K562 (cell line): ENCODE data around the gene TMEM128. TPM values are rescaled to one million over a fixed set of nuclear protein-coding genes. Genes with fewer than 3 reads are reported as not detected.
A peak's percentile ranks its signal among the peaks of the same experiment; 100 is the strongest.

ENCODE experiments used
- ATF2 ChIP-seq: sonication (generic); formaldehyde crosslinking; IDR thresholded peaks from 2 replicates; pipeline ENCODE4 v1.8.1; 2022; ENCODE audit warnings: missing genetic modification reagents
- E2F3 ChIP-seq: fragments of 250-450 bp; sonication (Bioruptor Pico); IDR thresholded peaks from 2 replicates; pipeline ENCODE4 v1.4.0; 2020; ENCODE audit warnings: mild to moderate bottlenecking
- EWSR1 ChIP-seq: fragments of 450-650 bp; IDR thresholded peaks from 2 replicates; pipeline ENCODE4 v1.6.1; 2018; ENCODE audit warnings: borderline replicate concordance, mild to moderate bottlenecking, low read depth, moderate library complexity; ENCODE audit not compliant: partially characterized antibody
- HES1 ChIP-seq: fragments of 450-650 bp; IDR thresholded peaks from 2 replicates; pipeline ENCODE4 v1.6.1; 2016; ENCODE audit warnings: low read depth, mild to moderate bottlenecking, moderate library complexity
- HNRNPLL ChIP-seq: fragments of 200-400 bp; formaldehyde crosslinking; IDR thresholded peaks from 2 replicates; pipeline ENCODE4 v1.6.1; 2017; ENCODE audit warnings: low read length, low read depth, mild to moderate bottlenecking; ENCODE audit not compliant: poor library complexity, severe bottlenecking
- MAFG ChIP-seq: fragments of 450-650 bp; conservative IDR thresholded peaks from 2 replicates; pipeline ENCODE4 v1.6.1; 2016; ENCODE audit warnings: missing genetic modification characterization, missing compliant biosample characterization
- NFE2 ChIP-seq: IDR thresholded peaks from 2 replicates; pipeline ENCODE4 v1.6.1; 2014; ENCODE audit warnings: antibody characterized with exemption, low read depth
- NFYB ChIP-seq: IDR thresholded peaks from 2 replicates; pipeline ENCODE4 v1.6.1; 2011; ENCODE audit warnings: mild to moderate bottlenecking, moderate library complexity; ENCODE audit not compliant: insufficient read length; ENCODE audit errors: extremely low read depth
- ZBTB5 ChIP-seq: fragments of 450-650 bp; IDR thresholded peaks from 2 replicates; pipeline ENCODE4 v1.6.1; 2017; ENCODE audit warnings: antibody characterized with exemption
- ZNF253 ChIP-seq: fragments of 250-450 bp; sonication (Bioruptor Pico); conservative IDR thresholded peaks from 2 replicates; pipeline ENCODE4 v1.6.1; 2021; ENCODE audit warnings: mild to moderate bottlenecking
- ZNF354B ChIP-seq: fragments of 250-450 bp; sonication (Bioruptor Pico); IDR thresholded peaks from 2 replicates; pipeline ENCODE4 v1.4.0; 2020
- ZNF668 ChIP-seq: fragments of 250-450 bp; sonication (Bioruptor Pico); IDR thresholded peaks from 2 replicates; pipeline ENCODE4 v1.8.0; 2022; ENCODE audit warnings: mild to moderate bottlenecking, inconsistent platforms
- ZNF695 ChIP-seq: fragments of 450-650 bp; formaldehyde crosslinking; IDR thresholded peaks from 2 replicates; pipeline ENCODE4 v1.4.0; 2020; ENCODE audit warnings: mild to moderate bottlenecking, moderate library complexity
- polyA plus RNA-seq, 8 experiments: library from polyadenylated mRNA; depleted of rRNA in 4 of 8; stranded (reverse) in 5 of 8; unstranded in 3 of 8; fragments of >200 nt; fragmentation: Nextera tagmentation in 2 of 8; fragmentation: Illumina TruSeq in 1 of 8; extraction: Ambion mirVana in 2 of 8; extraction: Trizol in 1 of 8; gene quantifications; 2 replicates each; pipeline versions ENCODE4 v1.2.1 to v1.2.3, GENCODE V29; 2011 to 2014; ENCODE audit warnings: inconsistent platforms in 1 of 8, missing spikeins in 1 of 8
- total RNA-seq, 7 experiments: library from RNA; depleted of rRNA in 6 of 7; stranded (reverse); fragments of >200 nt in 6 of 7; fragmentation: Illumina TruSeq in 2 of 7; extraction: Trizol in 2 of 7; gene quantifications; 2 replicates each; pipeline versions ENCODE4 v1.2.1 to v1.2.3, GENCODE V29; 2011 to 2021; ENCODE audit warnings: low replicate concordance in 1 of 7
- TF ChIP-seq, protein P1 (sequence below): sonication (generic); formaldehyde crosslinking; IDR thresholded peaks from 2 replicates; pipeline ENCODE4 v1.8.0; 2022; ENCODE audit warnings: mild to moderate bottlenecking, missing genetic modification reagents
- TF ChIP-seq, protein P2 (sequence below): fragments of 250-450 bp; sonication (Bioruptor Pico); IDR thresholded peaks from 2 replicates; pipeline ENCODE4 v1.9.0; 2021; ENCODE audit warnings: mild to moderate bottlenecking, inconsistent platforms
- TF ChIP-seq, protein P3 (sequence below): sonication (generic); formaldehyde crosslinking; IDR thresholded peaks from 2 replicates; pipeline ENCODE4 v1.4.0; 2020; ENCODE audit warnings: mild to moderate bottlenecking, missing genetic modification reagents

TMEM128 gene
- total and polyA plus RNA-seq, 9 of the 15 experiments (the other 6 are each of a cell fraction or from before 2014, with no cell fraction given), result 9.1 to 40.0 (median 14.3) TPM

- TF ChIP-seq EWSR1, result no peak
- no peak for TF ChIP-seq HES1
- TF ChIP-seq ZNF253 (CRISPR knock-in tag), result no peak
- no peak for TF ChIP-seq ATF2 (CRISPR knock-in tag)
- TF ChIP-seq NFYB, result no peak
- no peak for TF ChIP-seq ZBTB5
- no peak for TF ChIP-seq NFE2
- TF ChIP-seq HNRNPLL, result peak; percentile 61
- TF ChIP-seq ZNF354B, result no peak
- no peak for TF ChIP-seq MAFG (tag)
- no peak for TF ChIP-seq E2F3 (CRISPR knock-in tag)
- TF ChIP-seq, protein P1, sequence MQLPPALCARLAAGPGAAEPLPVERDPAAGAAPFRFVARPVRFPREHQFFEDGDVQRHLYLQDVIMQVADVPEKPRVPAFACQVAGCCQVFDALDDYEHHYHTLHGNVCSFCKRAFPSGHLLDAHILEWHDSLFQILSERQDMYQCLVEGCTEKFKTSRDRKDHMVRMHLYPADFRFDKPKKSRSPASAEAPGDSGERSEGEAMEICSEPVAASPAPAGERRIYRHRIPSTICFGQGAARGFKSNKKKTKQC (CRISPR knock-in tag), result no peak
- TF ChIP-seq, protein P2, sequence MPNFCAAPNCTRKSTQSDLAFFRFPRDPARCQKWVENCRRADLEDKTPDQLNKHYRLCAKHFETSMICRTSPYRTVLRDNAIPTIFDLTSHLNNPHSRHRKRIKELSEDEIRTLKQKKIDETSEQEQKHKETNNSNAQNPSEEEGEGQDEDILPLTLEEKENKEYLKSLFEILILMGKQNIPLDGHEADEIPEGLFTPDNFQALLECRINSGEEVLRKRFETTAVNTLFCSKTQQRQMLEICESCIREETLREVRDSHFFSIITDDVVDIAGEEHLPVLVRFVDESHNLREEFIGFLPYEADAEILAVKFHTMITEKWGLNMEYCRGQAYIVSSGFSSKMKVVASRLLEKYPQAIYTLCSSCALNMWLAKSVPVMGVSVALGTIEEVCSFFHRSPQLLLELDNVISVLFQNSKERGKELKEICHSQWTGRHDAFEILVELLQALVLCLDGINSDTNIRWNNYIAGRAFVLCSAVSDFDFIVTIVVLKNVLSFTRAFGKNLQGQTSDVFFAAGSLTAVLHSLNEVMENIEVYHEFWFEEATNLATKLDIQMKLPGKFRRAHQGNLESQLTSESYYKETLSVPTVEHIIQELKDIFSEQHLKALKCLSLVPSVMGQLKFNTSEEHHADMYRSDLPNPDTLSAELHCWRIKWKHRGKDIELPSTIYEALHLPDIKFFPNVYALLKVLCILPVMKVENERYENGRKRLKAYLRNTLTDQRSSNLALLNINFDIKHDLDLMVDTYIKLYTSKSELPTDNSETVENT (CRISPR knock-in tag), result no peak
- no peak for TF ChIP-seq ZNF668 (CRISPR knock-in tag)
- no peak for TF ChIP-seq ZNF695 (CRISPR knock-in tag)
- TF ChIP-seq, protein P3, sequence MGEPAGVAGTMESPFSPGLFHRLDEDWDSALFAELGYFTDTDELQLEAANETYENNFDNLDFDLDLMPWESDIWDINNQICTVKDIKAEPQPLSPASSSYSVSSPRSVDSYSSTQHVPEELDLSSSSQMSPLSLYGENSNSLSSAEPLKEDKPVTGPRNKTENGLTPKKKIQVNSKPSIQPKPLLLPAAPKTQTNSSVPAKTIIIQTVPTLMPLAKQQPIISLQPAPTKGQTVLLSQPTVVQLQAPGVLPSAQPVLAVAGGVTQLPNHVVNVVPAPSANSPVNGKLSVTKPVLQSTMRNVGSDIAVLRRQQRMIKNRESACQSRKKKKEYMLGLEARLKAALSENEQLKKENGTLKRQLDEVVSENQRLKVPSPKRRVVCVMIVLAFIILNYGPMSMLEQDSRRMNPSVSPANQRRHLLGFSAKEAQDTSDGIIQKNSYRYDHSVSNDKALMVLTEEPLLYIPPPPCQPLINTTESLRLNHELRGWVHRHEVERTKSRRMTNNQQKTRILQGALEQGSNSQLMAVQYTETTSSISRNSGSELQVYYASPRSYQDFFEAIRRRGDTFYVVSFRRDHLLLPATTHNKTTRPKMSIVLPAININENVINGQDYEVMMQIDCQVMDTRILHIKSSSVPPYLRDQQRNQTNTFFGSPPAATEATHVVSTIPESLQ, result no peak
These were observed 42.2 kb upstream of the TMEM128 start, which contains the start of the genes LYAR and ZBTB49 (continued) for GRCh38 chr4:4289941-4290850.
